ENCODE data around the gene AMDHD2. TPM values are rescaled to one million over a fixed set of nuclear protein-coding genes. Genes with fewer than 3 reads are reported as not detected.

Gene AMDHD2
- polyA plus RNA-seq, 4 donors: 20.1 to 40.8 (median 31.6) TPM

GRCh38 chr16:2515180-2515851, 4.9 kb upstream of the AMDHD2 start:
- no peak for DNase-seq (ENCODE audit: low read depth in 4 of 4, low spot score in 2 of 4)

GRCh38 chr16:2516391-2517240, 3.6 kb upstream of the AMDHD2 start:
- no peak for DNase-seq (ENCODE audit: low read depth in 4 of 4, low spot score in 2 of 4)

- DNase-seq (ENCODE audit: low read depth in 4 of 4, low spot score in 2 of 4): no peak
Measured at GRCh38 chr16:2517954-2518605, 2.1 kb upstream of the AMDHD2 start.

- DNase-seq (ENCODE audit: low read depth in 4 of 4, low spot score in 2 of 4): no peak
Measured at GRCh38 chr16:2518823-2519710, 1.1 kb upstream of the AMDHD2 start.

- no peak for DNase-seq (ENCODE audit: low read depth in 4 of 4, low spot score in 2 of 4)
Measured at GRCh38 chr16:2519711-2520080, 475 bp upstream of the AMDHD2 start.

- no peak for DNase-seq (ENCODE audit: low read depth in 4 of 4, low spot score in 2 of 4)
Measured at GRCh38 chr16:2520784-2521531, 787 bp downstream of the AMDHD2 start.

GRCh38 chr16:2523801-2524231, 3.6 kb downstream of the AMDHD2 start:
- DNase-seq (ENCODE audit: low read depth in 4 of 4, low spot score in 2 of 4): no peak

GRCh38 chr16:2524339-2524938, 4.3 kb downstream of the AMDHD2 start:
- DNase-seq (ENCODE audit: low read depth in 4 of 4, low spot score in 2 of 4): no peak

- DNase-seq (ENCODE audit: low read depth in 4 of 4, low spot score in 2 of 4): no peak
Measured at GRCh38 chr16:2526135-2526534, 6.0 kb downstream of the AMDHD2 start.

- DNase-seq (ENCODE audit: low read depth in 4 of 4, low spot score in 2 of 4): no peak
Measured at GRCh38 chr16:2527071-2527783, 7.1 kb downstream of the AMDHD2 start.

- no peak for DNase-seq (ENCODE audit: low read depth in 4 of 4, low spot score in 2 of 4)
Measured at GRCh38 chr16:2527784-2528100, 7.6 kb downstream of the AMDHD2 start.

- DNase-seq (ENCODE audit: low read depth in 4 of 4, low spot score in 2 of 4): no peak
Measured at GRCh38 chr16:2528161-2529060, 8.2 kb downstream of the AMDHD2 start.

- no peak for DNase-seq (ENCODE audit: low read depth in 4 of 4, low spot score in 2 of 4)
Measured at GRCh38 chr16:2529061-2529931, 9.1 kb downstream of the AMDHD2 start.

- no peak for DNase-seq (ENCODE audit: low read depth in 4 of 4, low spot score in 2 of 4)
Measured at GRCh38 chr16:2529961-2530628, 9.9 kb downstream of the AMDHD2 start.

GRCh38 chr16:2530629-2531318, 10.6 kb downstream of the AMDHD2 start:
- DNase-seq (ENCODE audit: low read depth in 4 of 4, low spot score in 2 of 4): no peak

GRCh38 chr16:2531371-2531695, 11.2 kb downstream of the AMDHD2 start, which contains the start of gene CEMP1:
CEMP1 (minus strand) TSS chr16:2531408; CDS start chr16:2531073, 335 bp downstream.
- no peak for DNase-seq (ENCODE audit: low read depth in 4 of 4, low spot score in 2 of 4)
